Right lung (tissue), 5 donors: Measurements from ENCODE around the gene NR3C1. TPM values are rescaled to one million over a fixed set of nuclear protein-coding genes. Genes with fewer than 3 reads are reported as not detected.

Experiments
- DNase-seq, 2 donors: peaks; one replicate each; pipeline ENCODE4 v3.0.0-alpha.2; 2013
- polyA plus RNA-seq, 5 donors: library from polyadenylated mRNA; unstranded; fragments of 120-200 nt; gene quantifications; one replicate each; pipeline versions ENCODE4 v1.2.1 to v1.2.3, GENCODE V29; 2013; ENCODE audit warnings: inconsistent platforms in 1 of 5, low replicate concordance in 1 of 5; ENCODE audit not compliant: insufficient read length in 5 of 5, insufficient read depth in 1 of 5

NR3C1 gene
- polyA plus RNA-seq, 5 donors, result 47.8 to 73.9 (median 62.5) TPM

- DNase-seq, result no peak
Observed at GRCh38 chr5:143312822-143313221, 90.7 kb downstream of the NR3C1 start.

- no peak for DNase-seq
Observed at GRCh38 chr5:143311955-143312354, 91.5 kb downstream of the NR3C1 start.

- DNase-seq, result no peak
Observed at GRCh38 chr5:143311428-143311827, 92.1 kb downstream of the NR3C1 start.

GRCh38 chr5:143309661-143310431, 93.6 kb downstream of the NR3C1 start:
- DNase-seq, result no peak

GRCh38 chr5:143308731-143309130, 94.8 kb downstream of the NR3C1 start:
- no peak for DNase-seq

- no peak for DNase-seq
Observed at GRCh38 chr5:143306040-143306439, 97.4 kb downstream of the NR3C1 start.

- DNase-seq, result no peak
Observed at GRCh38 chr5:143304836-143305475, 98.5 kb downstream of the NR3C1 start.

GRCh38 chr5:143302341-143303045, 101.0 kb downstream of the NR3C1 start:
- no peak for DNase-seq

GRCh38 chr5:143297756-143298155, 105.7 kb downstream of the NR3C1 start:
- DNase-seq, result no peak

- DNase-seq, result no peak
Observed at GRCh38 chr5:143290125-143290524, 113.4 kb downstream of the NR3C1 start.

GRCh38 chr5:143284521-143284920, 119.0 kb downstream of the NR3C1 start:
- DNase-seq, result no peak

- no peak for DNase-seq
Observed at GRCh38 chr5:143284002-143284401, 119.5 kb downstream of the NR3C1 start.

GRCh38 chr5:143281226-143281625, 122.3 kb downstream of the NR3C1 start:
- DNase-seq, result no peak

GRCh38 chr5:143279698-143280097, 123.8 kb downstream of the NR3C1 start:
- DNase-seq, result no peak

GRCh38 chr5:143277536-143277935, 126.0 kb downstream of the NR3C1 start:
- DNase-seq, result no peak

GRCh38 chr5:143275512-143276363, 127.7 kb downstream of the NR3C1 start:
- no peak for DNase-seq

GRCh38 chr5:143274952-143275351, 128.5 kb downstream of the NR3C1 start:
- DNase-seq, result no peak

GRCh38 chr5:143271431-143271830, 132.1 kb downstream of the NR3C1 start:
- DNase-seq, result no peak

- DNase-seq, result no peak
Observed at GRCh38 chr5:143268388-143268787, 135.1 kb downstream of the NR3C1 start.

- DNase-seq, result no peak
Observed at GRCh38 chr5:143267186-143267585, 136.3 kb downstream of the NR3C1 start.

GRCh38 chr5:143265995-143266394, 137.5 kb downstream of the NR3C1 start:
- DNase-seq, result no peak

GRCh38 chr5:143263272-143263810, 140.1 kb downstream of the NR3C1 start:
- no peak for DNase-seq
